ENCODE results near the gene FMO3. TPM values are rescaled to one million over a fixed set of nuclear protein-coding genes. Genes with fewer than 3 reads are reported as not detected.

The FMO3 gene
- total RNA-seq, 1 experiment from 2014 or later: 0.12 TPM

MicroRNA genes within 50 kb of the gene (microRNA counts, 767-probe panel; counts per million panel counts)
- microRNA hsa-miR-1295a: not detected

Small RNA genes lying within 50 kb of the gene (microRNA-seq; reads per million reads assigned to microRNA genes)
- gene MIR1295A (ENCODE audit: borderline number of aligned reads) (not detected), gene MIR1295B (ENCODE audit: borderline number of aligned reads) (not detected)

Other genes with a start within 250 kb of the FMO3 start
- not detected for gene MROH9, start 155.4 kb upstream of the FMO3 start, total RNA-seq (2021; ENCODE audit: unreplicated experiment)
- gene FMO2, start 94.4 kb downstream of the FMO3 start, total RNA-seq (2021; ENCODE audit: unreplicated experiment): 0.30 TPM
- not detected for gene FMO1, start 157.6 kb downstream of the FMO3 start, total RNA-seq (2021; ENCODE audit: unreplicated experiment)
- 1.4 TPM for gene FMO4, start 223.3 kb downstream of the FMO3 start, total RNA-seq (2021; ENCODE audit: unreplicated experiment)

All from HCT116 (cell line).